ENCODE measurements around the gene ABCA9.
A peak's percentile ranks its signal among the peaks of the same experiment; 100 is the strongest.

The ABCA9 gene

DNA sequence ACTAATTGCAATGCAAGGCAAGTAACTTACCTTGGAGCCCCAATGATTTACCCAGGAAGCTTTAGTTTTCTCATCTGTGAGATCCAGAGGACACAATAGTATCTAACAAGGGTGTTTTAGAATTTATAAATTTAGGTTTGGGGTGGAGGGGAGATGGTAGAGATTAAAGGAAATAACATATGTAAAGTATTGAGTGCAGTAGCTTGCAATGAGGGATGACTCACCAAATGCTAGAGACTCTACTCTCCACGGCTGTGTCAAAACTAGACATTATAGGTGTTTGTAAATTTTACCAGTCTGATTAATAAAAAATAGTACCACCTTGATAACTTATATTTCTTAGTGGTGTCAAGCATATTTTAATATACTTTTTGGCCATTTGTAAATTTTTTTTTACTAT, 3.7 kb upstream of the ABCA9 start:
- no peak for DNase-seq

DNA sequence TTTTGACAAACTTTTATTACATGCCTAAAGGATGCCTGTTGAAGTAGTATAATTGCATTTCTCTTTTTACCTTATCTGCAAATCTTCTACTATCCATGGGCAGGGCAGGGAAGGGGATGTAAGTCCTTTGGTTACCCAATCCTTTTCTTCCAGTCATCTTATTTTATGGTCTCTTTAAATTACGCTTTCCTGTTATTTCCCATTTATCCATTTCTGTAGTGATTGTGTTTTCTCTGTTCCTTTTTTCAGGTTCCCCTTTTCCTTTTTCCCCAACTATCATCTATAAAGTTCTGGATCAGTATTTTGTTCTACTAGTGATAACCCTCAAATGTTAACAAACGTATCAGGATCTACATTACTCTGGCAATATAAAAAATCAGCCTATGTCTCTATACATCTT, 3.3 kb upstream of the ABCA9 start:
- DNase-seq = no peak

DNA sequence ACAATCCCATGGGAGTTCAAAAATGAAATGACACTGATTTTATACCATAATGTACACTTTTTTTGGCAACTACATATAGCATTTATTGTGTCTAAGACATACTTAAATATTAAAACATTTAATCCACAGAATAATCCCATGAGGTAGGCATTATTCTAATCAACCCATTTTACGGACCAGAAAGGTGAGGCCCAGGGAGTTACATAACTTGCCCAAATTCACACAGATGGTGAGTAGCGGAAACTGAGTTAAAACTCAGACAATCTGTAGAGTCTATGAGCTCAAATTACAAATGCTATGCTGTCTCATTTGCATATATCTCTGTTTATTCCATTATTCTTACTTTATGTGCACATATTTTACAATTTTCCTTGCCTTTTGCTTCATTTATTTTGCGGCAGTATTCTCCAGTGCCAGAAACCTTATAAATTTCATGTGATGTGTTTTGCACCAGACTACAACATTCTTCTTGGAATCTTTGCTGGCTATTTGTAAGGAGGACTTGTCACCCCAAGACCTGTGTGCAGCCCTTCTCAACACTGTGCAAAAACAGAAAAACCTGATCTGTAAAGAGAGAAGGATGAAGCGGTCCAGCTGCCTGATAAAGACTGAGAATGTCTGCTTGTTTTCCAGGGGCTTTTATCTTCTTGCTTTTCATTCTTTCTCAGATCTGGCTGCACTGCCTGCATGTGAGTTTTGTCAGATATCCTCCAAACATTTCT, 2.3 kb upstream of the ABCA9 start:
- no peak for DNase-seq

DNA sequence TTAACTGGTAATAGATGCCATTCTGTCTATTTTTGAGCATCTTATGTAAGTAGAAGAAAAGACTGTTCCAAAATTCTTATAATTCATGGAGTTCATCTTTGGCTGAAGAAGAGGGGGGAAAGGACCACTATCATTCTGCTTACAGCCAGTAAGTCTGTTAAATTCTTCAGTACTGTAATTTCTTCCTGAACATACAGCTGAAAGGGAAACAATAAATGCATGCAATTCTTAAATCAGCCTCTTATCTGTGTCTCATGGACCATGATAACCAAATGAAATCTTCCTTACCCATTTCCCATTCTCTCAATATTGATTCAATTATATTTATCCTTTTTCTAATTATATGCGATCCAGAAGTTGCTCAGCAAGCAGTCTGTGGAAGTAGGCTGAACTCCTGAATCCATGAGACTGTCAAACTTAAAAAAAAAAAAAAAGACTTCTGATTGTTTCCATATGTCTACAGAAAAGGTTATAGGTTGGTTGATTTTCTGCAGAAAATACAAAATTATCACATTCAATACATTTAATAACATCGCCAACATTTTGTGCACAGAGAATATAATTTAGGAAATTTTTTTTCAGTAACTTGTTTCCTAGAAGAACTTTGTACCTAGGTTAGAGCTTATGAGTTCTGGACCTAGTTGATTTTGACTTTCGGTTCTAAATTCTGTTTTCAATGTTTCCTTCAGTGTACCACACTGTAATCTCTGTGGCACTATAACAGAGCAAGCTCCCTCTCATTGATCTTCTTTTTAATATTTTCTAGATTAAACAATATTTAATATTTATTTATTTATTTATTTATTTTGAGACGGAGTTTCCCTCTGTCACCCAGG, 1.2 kb upstream of the ABCA9 start:
- no peak for DNase-seq

DNA sequence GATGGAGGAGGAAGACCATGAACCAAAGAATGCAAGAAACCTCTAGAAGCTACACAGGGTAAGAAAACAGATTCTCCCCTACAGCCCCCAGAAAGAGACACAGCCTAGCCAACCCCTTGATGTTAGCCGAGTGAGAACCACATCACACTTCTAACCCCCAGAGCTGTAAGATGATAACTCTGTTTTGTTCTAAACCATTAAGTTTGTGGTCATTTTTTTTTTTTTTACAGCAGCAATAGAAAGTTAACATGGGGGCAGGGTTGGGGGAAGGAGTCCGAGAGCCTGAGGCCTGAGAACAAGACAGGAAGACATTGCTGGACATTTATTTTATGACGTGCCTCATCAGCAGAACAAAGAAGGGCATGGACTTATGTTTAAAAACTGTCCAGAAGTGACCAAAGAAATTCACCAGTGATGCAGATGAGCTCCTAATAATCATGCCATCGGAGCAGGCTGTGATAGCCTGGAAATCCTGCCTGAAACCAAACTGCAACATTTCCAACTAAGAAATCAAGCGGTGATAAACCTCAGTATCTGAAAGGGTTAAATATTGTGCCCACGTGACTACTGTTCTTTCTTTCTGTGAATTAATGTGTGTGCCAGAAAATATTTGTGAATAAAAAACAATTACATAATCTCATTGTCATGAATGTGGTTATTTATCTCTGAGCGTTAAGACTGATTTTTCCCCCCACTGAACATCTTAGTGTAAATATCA, 1.1 kb downstream of the ABCA9 start:
- DNase-seq = no peak

DNA sequence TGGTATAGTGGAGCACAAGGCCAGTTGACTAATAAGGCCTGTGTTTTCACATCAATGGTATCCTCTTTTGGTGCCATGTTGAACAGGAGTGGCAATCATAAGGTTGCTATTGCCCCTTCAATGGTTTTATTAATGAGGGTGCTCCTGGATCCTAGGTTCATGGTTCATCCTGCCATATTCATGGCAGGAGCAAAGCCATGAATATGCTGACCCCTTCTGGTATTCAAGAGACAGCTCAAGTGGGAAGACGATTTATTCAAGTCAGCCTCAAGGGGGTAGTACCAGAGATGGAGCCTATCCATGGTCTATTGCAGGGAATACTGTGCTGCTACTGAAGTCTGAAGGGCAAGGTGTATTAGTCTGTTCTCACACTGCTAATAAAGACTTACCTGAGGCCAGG, 2.6 kb downstream of the ABCA9 start:
- DNase-seq = no peak

DNA sequence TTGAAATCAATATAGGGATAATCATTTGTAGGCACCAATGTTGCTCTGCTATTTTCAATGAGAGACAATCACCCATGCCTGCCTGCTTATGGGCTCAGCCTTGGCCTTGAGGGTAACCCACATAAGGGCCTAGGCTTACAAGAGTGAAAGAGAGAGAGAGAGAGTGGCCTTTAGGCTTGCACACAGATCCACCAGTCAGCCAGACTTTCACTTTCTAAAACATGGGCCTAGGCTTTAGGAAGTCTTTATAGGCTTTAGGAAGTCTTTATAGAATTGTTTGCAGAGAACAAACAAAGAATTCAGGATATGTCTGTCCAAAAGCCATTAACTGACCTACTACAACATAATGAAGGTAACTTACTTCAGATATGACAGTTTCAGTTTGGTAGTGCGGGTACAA, 3.4 kb downstream of the ABCA9 start:
- DNase-seq = no peak

DNA sequence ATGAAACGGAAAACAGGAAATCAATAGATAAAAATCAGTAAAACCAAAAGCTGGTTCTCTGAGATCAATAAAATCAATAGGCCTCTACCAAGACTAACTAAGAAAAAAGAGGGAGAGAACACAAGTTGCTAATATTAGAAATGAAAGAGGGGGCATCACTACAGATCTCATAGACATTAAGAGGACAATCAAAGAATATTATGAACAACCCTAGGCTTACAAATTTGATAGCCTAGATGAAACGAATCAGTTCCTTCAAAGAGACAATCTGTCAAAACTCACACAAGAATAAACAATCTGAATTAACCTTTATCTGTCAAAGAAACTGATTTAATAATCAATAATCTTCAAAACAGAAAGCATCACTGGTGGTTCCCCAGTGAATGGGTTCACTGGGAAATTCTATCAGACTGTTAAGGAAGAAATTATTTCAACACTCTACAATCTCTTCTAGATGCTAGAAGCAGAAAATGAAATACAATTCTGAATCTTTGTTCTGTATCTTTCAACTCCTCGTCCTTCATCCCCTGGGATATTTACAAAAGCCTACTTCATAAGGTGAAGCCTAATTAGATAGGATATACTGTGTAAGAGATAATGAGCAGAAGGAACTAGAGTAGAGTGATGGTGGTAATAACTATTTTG, 4.4 kb downstream of the ABCA9 start:
- DNase-seq = no peak

DNA sequence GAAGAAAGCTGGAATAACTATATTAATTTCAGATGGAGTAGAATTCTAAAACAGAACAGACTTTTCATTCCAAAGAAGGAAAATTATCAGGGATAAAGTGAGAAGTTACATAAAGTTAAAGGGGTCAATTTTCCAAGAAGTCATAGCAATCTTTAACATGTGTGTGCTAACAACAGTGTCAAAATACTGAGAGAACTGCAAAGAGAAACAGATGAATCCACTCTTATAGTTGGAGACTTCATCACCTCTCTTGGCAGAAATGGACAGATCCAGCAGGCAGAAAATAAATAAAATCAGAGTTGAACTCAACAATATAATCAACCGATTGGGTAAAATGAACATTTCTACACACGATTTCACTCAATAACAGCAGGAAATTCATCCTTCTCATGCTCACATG, 5.4 kb downstream of the ABCA9 start:
- no peak for DNase-seq

DNA sequence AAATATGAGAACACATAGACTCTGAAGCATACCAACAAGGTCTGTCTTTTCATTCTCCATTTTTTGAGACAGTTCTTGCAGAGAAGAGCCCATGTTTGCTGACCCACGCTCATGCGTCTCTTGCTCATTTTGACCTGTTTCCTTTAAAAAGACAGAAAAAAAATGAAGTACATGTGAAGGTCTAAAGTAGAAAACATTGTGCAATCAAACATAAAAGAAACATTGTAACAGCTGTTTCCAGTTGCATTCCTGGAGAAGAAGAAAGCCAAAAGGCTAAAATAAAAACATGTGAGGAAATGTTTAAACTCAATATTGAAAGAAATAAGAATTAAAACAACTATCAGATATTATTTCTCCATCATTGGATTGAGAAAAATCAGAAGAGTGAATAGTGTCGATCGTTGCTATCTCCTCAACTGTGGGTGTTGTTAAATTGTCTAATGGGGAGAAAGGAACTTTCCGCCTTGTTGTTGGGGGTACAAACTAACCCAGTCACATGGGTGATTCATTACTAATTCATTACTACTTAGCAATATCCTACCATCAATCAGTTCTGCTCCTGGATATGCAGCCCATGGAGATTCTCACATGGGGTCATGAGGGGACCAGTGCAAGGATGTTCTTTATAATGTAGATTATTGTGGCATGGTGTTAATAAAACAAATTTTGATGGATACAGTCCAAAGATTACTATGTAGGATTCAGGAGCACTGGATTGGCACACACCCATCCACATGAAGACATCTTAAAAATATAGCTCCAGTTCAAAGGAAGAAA, 9.5 kb downstream of the ABCA9 start:
- no peak for DNase-seq

DNA sequence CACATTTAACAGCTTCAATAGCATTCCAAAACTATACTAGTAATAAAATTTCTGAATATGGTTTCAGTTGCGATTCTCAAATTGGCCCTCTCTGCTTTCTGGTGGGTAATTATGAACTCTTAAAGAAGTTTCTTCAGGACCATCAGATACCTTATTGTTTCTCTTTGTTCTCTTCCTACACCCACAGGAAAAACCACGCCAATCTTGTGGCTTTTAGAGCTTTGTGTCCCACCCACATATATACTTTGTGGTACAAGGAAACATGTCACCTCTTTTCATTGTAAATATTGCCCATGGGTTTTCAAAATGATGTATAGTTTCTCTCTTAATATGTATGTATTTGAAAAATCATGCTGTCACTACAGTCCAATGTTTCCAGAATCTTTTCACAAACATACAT, 12.1 kb downstream of the ABCA9 start:
- DNase-seq = no peak

DNA sequence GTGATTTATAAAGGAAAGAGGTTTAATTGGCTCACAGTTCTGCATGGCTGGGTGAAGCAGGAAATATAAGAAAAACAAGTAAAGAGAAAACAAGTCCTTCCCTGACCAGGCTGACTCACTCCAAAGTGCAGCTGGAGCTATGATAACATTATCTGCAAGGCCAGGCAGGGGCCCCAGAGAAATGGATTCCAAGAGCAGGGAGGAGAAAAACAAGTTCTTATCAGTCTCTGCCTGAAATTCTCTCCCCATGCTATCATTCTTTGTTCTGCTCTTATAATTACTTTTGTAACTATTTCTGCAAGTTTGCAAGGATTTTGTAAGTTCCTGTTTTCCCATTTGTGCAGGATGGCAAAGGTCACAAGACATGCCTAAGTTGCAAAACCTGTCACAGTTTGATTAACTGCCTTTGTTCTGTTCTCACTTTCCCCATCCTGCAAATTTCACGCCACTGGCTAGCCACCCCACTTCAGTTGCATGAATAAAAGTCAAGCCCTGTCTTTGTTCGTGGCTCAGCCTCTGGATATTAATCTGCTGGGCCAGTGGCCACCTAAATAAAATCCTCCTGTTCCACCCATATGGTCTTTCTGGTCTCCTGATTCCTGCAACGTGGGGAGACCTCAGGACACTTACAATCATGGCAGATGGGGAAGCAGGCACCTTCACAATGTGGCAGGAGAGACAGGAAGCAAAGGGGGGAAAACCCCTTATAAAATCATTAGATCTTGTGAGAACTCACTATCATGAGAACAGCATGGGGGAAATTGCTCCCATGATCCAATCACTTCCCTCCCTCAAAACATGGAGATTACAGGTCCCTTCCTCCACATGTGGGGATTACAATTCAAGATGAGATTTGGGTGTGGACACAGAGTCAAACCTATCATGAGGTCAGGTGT, 13.1 kb downstream of the ABCA9 start:
- DNase-seq = peak; percentile 41

DNA sequence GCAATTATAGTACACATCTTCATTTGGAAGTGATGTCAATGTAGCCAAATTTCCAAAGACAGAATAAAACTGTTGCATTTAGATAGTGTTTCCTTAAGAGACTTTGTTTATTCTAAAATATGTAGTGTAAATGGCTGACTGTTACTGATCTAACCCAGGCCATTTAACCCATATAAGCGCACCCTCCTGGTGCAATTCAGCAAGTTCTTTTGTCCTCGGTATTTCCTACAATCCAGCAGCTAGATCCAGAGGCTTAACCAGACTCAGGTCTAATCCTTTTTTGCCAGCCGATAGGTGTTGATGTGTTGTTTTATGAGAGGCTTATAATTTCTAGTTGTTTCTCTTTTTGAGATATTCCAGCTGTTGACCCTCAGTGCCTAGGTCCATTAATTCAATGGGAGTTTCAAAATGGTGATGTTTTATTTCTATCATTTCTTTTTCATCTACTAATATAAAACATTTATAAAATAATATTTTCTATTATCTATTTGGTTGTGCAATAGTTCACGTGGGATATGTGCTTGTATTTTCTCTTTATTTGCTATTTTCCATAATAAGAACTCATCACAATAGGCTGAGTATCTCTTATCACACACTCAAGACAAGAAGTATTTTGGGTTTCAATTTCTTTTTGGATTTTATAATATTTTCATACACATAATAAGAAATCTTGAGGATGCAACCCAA, 14.5 kb downstream of the ABCA9 start:
- DNase-seq = no peak

DNA sequence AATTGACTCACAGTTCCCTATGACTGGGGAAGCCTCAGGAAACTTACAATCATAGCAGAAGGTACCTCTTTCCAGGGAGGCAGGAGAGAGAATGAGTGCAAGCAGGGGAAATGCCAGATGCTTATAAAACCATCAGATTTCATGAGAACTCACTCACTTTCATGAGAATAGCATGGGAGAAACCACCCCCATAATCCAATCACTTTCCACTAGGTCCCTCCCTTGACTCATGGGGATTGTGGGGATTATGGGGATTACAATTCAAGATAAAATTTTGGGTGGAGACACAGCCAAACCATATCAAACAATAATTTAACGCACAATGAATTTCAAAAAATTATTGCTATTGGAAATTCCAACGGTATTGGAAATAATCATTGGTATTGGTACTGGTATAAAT, 15.1 kb downstream of the ABCA9 start:
- no peak for DNase-seq

DNA sequence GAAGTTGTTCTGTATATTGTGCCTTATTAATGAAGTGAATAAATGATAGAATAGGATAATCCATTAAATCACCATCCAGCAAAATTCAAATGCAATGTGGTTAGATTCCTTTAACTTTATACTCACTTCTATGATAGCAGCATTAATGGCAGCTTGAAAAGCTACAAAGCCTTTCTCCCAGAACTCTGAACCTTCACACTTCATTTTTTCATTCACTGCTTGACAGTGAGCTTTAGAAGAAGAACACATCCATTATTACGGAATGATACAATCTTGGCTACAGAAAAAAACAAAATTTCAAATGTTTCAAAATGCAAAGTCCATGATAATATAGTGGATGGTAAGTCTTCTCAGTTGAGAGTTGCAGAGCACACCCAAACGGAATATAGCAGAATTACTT, 16.4 kb downstream of the ABCA9 start:
- no peak for DNase-seq

DNA sequence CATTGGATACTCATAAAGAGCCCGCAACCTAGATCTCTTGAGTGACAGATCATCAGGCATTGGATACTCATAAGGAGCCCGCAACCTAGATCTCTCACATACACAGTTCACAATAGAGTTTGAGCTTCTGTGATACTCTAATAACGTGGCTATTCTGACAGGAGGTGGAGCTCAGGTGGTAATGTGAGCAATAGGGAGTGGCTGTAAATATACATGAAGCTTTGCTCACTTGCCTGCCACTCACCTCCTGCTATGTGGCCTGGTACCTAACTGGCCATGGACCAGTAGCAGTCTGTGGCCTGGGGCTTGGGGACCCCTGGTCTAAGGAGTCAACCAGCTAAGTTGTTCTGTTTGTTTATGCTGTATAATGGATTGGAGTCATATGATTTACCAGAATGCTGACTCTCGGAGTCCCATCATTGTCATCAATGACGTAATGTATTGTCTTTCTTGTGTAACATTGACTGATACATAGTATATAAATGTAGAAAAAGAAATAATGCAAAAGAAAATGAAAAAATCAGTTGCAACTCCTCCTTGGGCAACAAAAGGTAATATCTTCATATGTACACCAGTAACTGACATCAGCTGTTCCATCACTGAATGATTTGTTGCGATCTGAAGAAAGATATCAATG, 17.5 kb downstream of the ABCA9 start:
- DNase-seq = no peak

DNA sequence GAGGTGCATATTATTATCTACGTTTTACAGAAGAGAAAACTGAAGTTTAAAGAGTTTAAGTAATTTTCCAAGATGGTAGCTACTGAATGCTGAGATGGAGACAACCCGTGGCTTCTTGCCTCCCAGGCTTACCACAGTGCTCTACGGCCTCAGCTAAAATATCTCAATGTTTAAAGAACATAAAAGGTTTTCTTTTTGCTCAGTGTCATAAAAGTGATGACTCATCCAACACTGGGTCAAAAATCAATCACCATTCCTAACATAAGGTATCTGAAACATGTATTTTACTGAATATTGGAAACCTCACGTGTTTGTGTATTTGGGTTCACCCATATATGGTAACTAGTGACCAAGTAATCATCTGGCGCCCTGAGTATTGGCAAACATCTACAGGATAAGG, 18.4 kb downstream of the ABCA9 start:
- no peak for DNase-seq

DNA sequence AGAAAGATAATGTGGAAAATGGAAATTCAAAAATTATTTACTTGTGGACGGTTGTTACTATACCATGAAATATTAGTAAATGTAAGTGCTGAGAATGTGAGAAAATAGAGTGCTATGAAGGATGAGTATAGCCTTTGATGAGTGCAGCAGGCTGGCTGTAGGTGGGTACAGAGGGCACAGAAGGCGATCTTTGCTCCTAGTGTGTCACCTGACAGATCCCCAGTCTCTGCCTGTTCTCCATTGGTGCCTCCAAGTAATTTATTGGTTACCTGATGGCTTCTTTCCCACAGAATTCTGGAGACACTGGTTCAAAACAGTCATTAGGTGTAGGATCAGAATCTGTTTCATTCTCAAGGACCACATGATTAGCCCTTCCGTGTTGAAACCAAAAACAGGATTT, 28.9 kb downstream of the ABCA9 start:
- DNase-seq = no peak

DNA sequence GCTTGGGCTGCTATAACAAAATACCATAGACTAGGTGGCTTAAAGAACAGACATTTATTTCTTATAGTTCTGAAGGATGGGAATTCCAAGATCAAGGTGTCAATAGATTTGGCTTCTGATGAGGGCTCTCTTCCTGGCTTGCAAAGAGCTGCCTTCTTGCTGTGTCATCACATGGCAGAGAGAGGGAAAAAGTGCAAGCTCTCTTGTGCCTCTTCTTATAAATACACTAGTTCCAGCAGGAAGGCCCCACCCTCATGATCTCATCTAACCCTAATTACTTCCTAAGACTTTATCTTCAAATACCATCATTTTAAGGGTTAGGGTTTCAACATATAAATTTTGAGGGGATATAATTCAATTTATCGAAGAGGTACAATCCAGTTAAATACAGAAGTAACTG, 30.6 kb downstream of the ABCA9 start:
- DNase-seq = no peak

DNA sequence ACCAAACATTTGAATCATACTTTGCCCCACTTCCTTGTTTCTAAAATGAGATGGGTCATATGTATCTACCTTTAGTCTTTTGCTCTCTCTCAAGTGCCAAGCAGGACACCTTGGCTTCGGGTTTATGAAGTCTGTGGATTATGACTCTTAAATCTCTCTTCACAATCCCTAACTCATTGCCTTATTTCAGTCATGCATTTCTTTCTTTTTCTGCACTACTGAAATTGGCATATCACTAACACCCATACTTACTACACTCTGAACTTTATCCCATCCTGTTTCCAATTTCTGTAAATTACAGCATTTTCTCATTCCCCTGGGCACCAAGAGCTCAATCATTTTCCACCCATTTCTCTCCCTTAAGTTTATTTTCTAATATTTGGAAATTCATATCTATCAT, 42.0 kb downstream of the ABCA9 start:
- no peak for DNase-seq

Measured in right hindlimb (tissue), 1 donor.